Measurements from ENCODE around the gene SNF8. TPM values are rescaled to one million over a fixed set of nuclear protein-coding genes. Genes with fewer than 3 reads are reported as not detected.

SNF8 gene
- total RNA-seq, 1 experiment from 2014 or later: 79.4 TPM

DNA sequence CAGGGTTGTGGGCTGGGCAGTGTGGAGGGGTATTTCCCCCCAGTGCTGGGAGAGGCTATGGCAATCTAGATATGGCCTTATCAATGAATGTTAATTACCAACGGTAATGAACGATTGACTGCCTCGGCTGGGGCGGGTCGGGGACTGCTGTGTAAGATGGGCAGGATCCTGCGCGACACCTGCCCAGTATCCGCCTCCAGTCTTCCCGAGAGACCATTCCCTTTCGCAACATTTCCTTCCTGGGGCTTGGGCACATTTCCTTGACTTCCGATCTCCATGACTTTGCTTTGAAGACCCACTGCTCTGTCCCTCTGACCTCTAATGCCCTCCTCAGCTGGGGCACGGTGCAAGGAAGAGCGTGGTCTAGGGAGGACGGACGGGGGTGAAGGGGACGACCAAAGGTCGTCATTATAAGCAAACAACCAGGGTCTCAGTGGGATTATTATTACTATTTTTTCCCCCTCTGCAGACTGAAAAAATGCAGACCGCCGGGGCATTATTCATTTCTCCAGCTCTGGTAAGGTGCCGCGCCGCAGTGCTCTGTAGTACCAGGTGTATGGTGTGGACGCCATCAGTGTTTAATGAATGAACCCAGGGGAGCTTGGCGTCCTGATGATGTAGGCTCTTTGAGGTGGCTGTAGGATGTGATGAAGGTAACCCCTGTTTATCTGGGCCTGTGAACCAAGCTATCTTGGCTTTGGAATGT, 51.5 kb downstream of the SNF8 start:
- DNase-seq (ENCODE audit: low read depth): no peak

DNA sequence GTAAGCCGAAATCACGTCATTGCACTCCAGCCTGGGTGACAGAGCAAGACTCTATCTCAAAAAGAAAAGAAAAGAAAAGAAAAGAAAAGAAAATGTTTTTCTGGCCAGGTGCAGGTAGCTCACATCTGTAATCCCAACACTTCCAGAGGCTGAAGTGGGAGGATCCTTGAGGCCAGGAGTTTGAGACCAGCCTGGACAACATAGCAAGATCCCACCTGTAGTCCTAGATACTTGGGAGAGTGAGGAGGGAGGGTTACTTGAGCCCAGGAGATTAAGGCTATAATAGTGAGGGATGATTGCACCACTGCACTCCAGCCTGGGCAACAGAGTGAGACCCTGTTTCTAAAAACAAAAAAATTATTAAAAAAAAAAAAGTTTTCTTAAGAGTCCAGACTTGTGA, 54.6 kb downstream of the SNF8 start:
- DNase-seq (ENCODE audit: low read depth): no peak

DNA sequence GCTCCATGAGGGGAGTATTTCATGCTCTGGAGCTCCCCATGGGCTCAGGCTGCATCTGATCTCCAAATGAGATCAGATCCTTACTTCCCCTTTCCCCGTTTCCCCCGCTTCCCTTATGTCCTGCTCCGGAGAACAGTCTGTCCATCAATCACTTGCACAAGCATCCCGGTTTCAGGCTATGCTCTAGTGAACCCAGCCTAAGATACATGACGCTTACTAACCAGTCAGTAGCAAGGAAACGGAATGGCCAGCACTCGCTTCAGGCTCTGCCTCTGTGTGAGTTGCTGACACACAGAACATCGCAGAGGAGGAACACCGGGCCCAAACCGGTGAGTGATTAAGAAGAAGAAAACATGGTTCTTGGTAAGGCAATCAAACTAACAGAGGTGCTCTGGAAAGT, 61.5 kb downstream of the SNF8 start:
- no peak for DNase-seq (ENCODE audit: low read depth)

DNA sequence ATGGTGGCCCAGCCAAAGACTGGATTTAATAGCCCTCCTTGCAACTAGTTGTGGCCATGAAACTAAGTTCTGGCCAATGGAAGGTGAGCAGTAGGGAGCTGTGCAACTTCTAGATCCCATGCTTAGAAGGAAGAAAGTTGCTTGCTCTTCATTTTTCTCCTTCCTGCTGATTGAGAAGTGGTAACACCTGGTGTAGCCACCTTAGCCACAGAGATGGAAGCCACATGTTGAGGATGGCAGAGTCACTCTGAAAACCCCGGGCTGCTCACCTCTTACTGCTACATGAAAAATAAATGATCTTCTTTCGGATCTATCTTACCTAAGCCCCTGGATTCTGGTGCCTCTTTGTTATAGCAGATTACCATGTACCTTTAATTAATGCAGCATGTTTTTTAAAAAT, 62.4 kb downstream of the SNF8 start:
- DNase-seq (ENCODE audit: low read depth): no peak

Other genes with a start within 250 kb of the SNF8 start
- not detected in 2 replicates for gene PRAC1, start 222.3 kb downstream of the SNF8 start, total RNA-seq (2014; rRNA removed; shearing (Covaris generic))
- gene PRAC2, start 221.7 kb downstream of the SNF8 start, total RNA-seq (2014; rRNA removed; shearing (Covaris generic)): 2.4 and 6.1 TPM in 2 replicates
- gene HOXB13, start 216.1 kb downstream of the SNF8 start, total RNA-seq (2014; rRNA removed; shearing (Covaris generic)): 4.7 and 5.4 TPM in 2 replicates
- gene TTLL6, start 127.6 kb downstream of the SNF8 start, total RNA-seq (2014; rRNA removed; shearing (Covaris generic)): 0.39 and 0.60 TPM in 2 replicates
- gene CALCOCO2, start 113.8 kb downstream of the SNF8 start, total RNA-seq (2014; rRNA removed; shearing (Covaris generic)): 39.8 and 48.8 TPM in 2 replicates
- gene ATP5MC1, start 52.1 kb downstream of the SNF8 start, total RNA-seq (2014; rRNA removed; shearing (Covaris generic)): 181 and 198 TPM in 2 replicates
- 47.9 and 56.8 TPM in 2 replicates for gene UBE2Z, start 36.4 kb downstream of the SNF8 start, total RNA-seq (2014; rRNA removed; shearing (Covaris generic))
- gene GIP, start 23.8 kb upstream of the SNF8 start, total RNA-seq (2014; rRNA removed; shearing (Covaris generic)): not detected in 2 replicates
- 4.0 and 5.0 TPM in 2 replicates for gene IGF2BP1, start 52.5 kb upstream of the SNF8 start, total RNA-seq (2014; rRNA removed; shearing (Covaris generic))
- not detected in 2 replicates for gene B4GALNT2, start 187.9 kb upstream of the SNF8 start, total RNA-seq (2014; rRNA removed; shearing (Covaris generic))

All from RPMI7951 (cell line).